Endothelial cell (in vitro differentiated cells): ENCODE data around the gene TTC23L. TPM values are rescaled to one million over a fixed set of nuclear protein-coding genes. Genes with fewer than 3 reads are reported as not detected.

Source experiments
- DNase-seq: peaks from one replicate; pipeline ENCODE4 v3.0.0; 2021; ENCODE audit warnings: low spot score
- H3K27ac Mint-ChIP-seq: one replicate; pipeline ENCODE4 v1.8.0; 2021; ENCODE audit warnings: mixed read lengths, inconsistent platforms; ENCODE audit not compliant: unreplicated experiment
- H3K27me3 Mint-ChIP-seq: one replicate; pipeline ENCODE4 v1.8.0; 2021; ENCODE audit warnings: mild to moderate bottlenecking, moderate library complexity, mixed read lengths, inconsistent platforms; ENCODE audit not compliant: unreplicated experiment
- H3K36me3 Mint-ChIP-seq: one replicate; pipeline ENCODE4 v1.8.0; 2021; ENCODE audit warnings: mild to moderate bottlenecking, low read depth, mixed read lengths, inconsistent platforms; ENCODE audit not compliant: unreplicated experiment
- H3K4me1 Mint-ChIP-seq: one replicate; pipeline ENCODE4 v1.8.0; 2021; ENCODE audit warnings: mild to moderate bottlenecking, mixed read lengths, inconsistent platforms; ENCODE audit not compliant: unreplicated experiment
- H3K4me3 Mint-ChIP-seq: one replicate; pipeline ENCODE4 v1.8.0; 2021; ENCODE audit warnings: mild to moderate bottlenecking, mixed read lengths, inconsistent platforms; ENCODE audit not compliant: unreplicated experiment
- H3K9me3 Mint-ChIP-seq: one replicate; pipeline ENCODE4 v1.8.0; 2021; ENCODE audit warnings: mixed read lengths, inconsistent platforms; ENCODE audit not compliant: unreplicated experiment
- total RNA-seq: library from RNA; stranded (reverse); fragmentation: NEBNext Ultra II Directional; extraction: Animal tissue kit (Norgen Biotek cat#: 25700); gene quantifications from one replicate; pipeline ENCODE4 v1.2.1, GENCODE V29; 2021; ENCODE audit not compliant: unreplicated experiment
- TF ChIP-seq, protein P1 (sequence below): fragments of 200-600 bp; sonication (generic); IDR thresholded peaks from one replicate; pipeline ENCODE4 v1.5.0; 2021; ENCODE audit warnings: antibody characterized with exemption; ENCODE audit not compliant: unreplicated experiment

The TTC23L gene
- total RNA-seq, 1 donor from 2014 or later: 0.26 TPM

DNA sequence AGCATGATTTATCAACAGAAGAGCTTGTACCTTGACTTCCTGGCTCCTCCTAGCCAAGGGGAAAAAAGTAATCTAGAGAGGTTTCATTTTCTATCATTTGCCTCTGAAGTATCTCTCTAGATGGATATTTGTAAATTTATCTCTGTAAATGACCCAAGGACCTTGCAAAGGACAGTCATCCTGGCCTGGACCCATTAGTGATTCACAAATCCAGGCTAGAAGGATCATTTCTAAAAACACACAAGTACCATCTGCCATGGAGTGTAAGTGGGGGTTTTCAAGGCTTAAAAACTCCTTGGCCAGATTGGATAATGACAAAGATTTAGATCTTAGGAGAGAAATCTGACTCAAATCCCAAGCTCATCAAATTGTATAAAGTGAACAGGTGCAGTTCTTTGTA lies 8.1 kb downstream of the TTC23L start:
- Mint-ChIP-seq H3K4me1 (no peaks in the 10 kb centered on the region), H3K36me3 (peaks cover 5% of the 10 kb centered on the region), H3K27me3 (peaks cover 4% of the 10 kb centered on the region), H3K4me3 (no peak overlapping the region), H3K9me3 (no peaks in the 10 kb centered on the region), H3K27ac (no peak overlapping the region)
- TF ChIP-seq, protein P1, sequence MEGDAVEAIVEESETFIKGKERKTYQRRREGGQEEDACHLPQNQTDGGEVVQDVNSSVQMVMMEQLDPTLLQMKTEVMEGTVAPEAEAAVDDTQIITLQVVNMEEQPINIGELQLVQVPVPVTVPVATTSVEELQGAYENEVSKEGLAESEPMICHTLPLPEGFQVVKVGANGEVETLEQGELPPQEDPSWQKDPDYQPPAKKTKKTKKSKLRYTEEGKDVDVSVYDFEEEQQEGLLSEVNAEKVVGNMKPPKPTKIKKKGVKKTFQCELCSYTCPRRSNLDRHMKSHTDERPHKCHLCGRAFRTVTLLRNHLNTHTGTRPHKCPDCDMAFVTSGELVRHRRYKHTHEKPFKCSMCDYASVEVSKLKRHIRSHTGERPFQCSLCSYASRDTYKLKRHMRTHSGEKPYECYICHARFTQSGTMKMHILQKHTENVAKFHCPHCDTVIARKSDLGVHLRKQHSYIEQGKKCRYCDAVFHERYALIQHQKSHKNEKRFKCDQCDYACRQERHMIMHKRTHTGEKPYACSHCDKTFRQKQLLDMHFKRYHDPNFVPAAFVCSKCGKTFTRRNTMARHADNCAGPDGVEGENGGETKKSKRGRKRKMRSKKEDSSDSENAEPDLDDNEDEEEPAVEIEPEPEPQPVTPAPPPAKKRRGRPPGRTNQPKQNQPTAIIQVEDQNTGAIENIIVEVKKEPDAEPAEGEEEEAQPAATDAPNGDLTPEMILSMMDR: no peak
- DNase-seq: no peak

DNA sequence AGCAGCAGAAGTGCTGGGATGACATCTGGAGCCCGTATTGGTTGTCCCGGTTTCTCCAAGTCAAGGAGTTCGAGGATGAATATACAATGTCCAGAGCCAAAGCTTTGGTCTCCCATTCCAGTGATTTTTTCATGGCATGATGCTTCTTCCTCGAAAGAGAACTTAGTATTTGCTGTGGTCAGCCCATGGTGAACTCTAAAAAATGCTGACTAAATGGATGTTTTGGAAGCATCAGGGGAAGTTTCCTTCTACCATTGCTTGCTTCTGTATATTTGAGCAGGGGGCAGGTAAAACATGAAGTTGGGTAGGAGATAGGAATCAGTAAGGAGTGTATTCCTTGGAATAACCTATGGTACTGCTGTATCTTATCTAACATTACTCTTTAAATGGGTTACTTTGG lies 8.6 kb downstream of the TTC23L start:
- H3K36me3 Mint-ChIP-seq: peaks cover 10% of the 10 kb centered on the region
- no peaks in the 10 kb centered on the region for H3K9me3 Mint-ChIP-seq
- TF ChIP-seq, protein P1: no peak
- H3K4me3 Mint-ChIP-seq: no peak overlapping the region
- H3K27ac Mint-ChIP-seq: no peak overlapping the region
- no peaks in the 10 kb centered on the region for H3K4me1 Mint-ChIP-seq
- peaks cover 4% of the 10 kb centered on the region for H3K27me3 Mint-ChIP-seq
- DNase-seq: no peak

DNA sequence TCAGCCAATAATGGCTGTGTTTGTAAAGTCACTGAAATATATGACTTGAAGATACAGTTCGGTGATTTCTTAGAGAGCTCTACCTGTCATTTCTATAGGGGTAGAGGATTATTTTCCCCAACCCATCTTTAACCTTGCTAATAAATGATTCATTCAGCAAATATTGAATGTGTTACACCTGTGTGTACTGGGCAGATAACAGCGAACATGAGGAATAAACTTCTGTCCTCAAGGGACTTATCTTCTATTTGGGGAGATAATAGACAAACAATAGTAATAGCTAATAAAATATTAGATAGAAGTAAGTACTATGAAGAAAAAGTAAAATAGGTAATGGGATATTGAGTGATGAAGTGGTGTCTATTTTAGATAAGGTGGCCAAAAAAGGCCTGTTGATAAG lies 9.3 kb downstream of the TTC23L start:
- no peak for DNase-seq
- Mint-ChIP-seq H3K9me3 (no peaks in the 10 kb centered on the region), H3K4me1 (no peaks in the 10 kb centered on the region), H3K27ac (no peak overlapping the region), H3K36me3 (peaks cover 15% of the 10 kb centered on the region), H3K4me3 (no peak overlapping the region), H3K27me3 (peaks cover 4% of the 10 kb centered on the region)
- TF ChIP-seq, protein P1: no peak

DNA sequence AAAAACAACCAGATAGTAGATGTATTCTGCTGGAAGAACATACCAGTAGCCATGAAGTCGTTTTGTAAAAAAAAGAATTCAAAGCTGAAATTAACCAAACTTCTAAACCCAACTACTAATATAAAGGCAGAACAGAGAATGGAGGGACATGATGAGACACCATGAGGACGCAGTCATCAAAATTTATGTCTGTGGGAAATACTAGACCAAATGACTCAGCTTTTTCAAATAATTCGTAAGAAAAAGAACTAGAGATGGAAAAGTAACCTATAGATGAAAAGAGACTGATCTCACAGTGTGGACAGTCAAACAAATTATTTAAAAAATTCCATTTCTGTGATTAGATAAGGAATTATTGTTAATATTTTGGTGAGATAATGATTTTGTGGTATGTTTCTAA lies 10.3 kb downstream of the TTC23L start:
- Mint-ChIP-seq H3K4me1 (no peaks in the 10 kb centered on the region), H3K27me3 (peaks cover 8% of the 10 kb centered on the region), H3K4me3 (no peak overlapping the region), H3K27ac (no peak overlapping the region), H3K36me3 (peaks cover 15% of the 10 kb centered on the region), H3K9me3 (no peaks in the 10 kb centered on the region)
- TF ChIP-seq, protein P1: no peak
- no peak for DNase-seq

DNA sequence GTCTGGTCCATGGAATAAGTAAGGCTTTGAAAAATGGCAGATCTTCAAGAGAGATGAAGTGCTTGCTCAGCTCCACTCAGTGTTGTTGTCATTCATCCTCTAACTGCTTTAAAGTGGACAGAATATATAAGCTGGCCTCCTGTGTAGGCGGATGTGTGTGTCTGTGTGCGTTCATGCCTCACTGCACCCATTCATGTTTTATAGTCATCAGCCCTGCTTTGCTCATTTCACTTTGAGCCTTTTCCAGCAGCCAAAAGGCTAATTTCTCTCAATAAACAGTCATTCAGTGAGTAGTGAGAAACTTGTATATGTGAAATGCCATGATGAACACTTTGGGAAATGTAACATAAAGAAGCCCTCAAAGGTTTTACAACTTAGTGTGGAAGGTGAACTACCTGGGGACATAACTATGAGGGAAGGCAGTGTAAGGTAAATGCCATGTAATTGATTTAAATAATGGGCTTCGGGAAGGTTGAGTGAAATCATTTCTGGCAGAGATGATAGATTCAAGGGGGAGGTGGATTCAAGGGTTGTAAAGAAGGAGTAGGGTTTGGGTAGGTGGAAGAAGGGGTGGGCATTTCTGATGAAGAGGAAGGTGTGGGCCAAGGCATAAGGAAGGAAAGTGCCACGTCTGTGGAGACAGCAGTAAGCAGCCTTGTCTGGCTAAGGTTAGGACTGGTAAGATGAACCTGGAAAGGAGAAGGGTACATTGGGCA lies 15.7 kb downstream of the TTC23L start:
- no peak overlapping the region for H3K4me3 Mint-ChIP-seq
- no peak overlapping the region for H3K27ac Mint-ChIP-seq
- DNase-seq: no peak
- no peaks in the 10 kb centered on the region for H3K9me3 Mint-ChIP-seq
- H3K27me3 Mint-ChIP-seq: peaks cover 11% of the 10 kb centered on the region
- no peaks in the 10 kb centered on the region for H3K4me1 Mint-ChIP-seq
- TF ChIP-seq, protein P1: no peak
- H3K36me3 Mint-ChIP-seq: peaks cover 12% of the 10 kb centered on the region
